Right lobe of liver (tissue), 6 donors: ENCODE results near the gene ERMAP. TPM values are rescaled to one million over a fixed set of nuclear protein-coding genes. Genes with fewer than 3 reads are reported as not detected.

Source experiments
- ATAC-seq, 4 donors: fragments of 200-7000 bp; cut with Tn5 transposase; one replicate each; pipeline ENCODE4 v1.9.1; 2020; ENCODE audit warnings: mild to moderate bottlenecking in 4 of 4, moderate library complexity in 4 of 4
- DNase-seq, 3 donors: peaks; one replicate each; pipeline ENCODE4 v3.0.0-alpha.2; 2020
- H3K27ac ChIP-seq, 3 donors: fragments of 200-600 bp; one replicate each; pipeline ENCODE4 v1.8.0; 2022
- H3K27me3 ChIP-seq, 2 donors: fragments of 200-600 bp; one replicate each; pipeline ENCODE4 v1.8.0; 2022
- H3K36me3 ChIP-seq, 4 donors: fragments of 200-600 bp; sonication (generic) in 1 of 4; one replicate each; pipeline versions ENCODE4 v1.5.1 to v1.8.0; 2017 to 2022; ENCODE audit warnings: control low read depth in 1 of 4
- H3K4me1 ChIP-seq, 4 donors: fragments of 200-600 bp; sonication (generic) in 1 of 4; one replicate each; pipeline versions ENCODE4 v1.5.1 to v1.8.0; 2017 to 2022; ENCODE audit warnings: control low read depth in 1 of 4
- H3K4me3 ChIP-seq, 3 donors: fragments of 200-600 bp; one replicate each; pipeline ENCODE4 v1.8.0; 2022
- H3K9me3 ChIP-seq, 4 donors: fragments of 200-600 bp; sonication (generic) in 1 of 4; one replicate each; pipeline versions ENCODE4 v1.5.1 to v1.8.0; 2017 to 2022; ENCODE audit warnings: control low read depth in 1 of 4
- CTCF ChIP-seq, 4 donors: fragments of 200-600 bp in 3 of 4; fragments of 450-650 bp in 1 of 4; IDR thresholded peaks; one replicate each; pipeline versions ENCODE4 v1.5.1 to v1.8.0; 2016 to 2022; ENCODE audit warnings: antibody characterized with exemption in 4 of 4, mild to moderate bottlenecking in 2 of 4
- POLR2A ChIP-seq: fragments of 450-650 bp; IDR thresholded peaks from one replicate; pipeline ENCODE4 v1.6.1; 2017; ENCODE audit warnings: antibody characterized with exemption, mild to moderate bottlenecking
- WGBS: methylation state at CpG from one replicate; pipeline ENCODE4 v1.1.6; 2018; ENCODE audit warnings: low coverage, low lambda C conversion rate; ENCODE audit not compliant: insufficient coverage; ENCODE audit errors: missing lambda C conversion rate; 5-methylcytosine and 5-hydroxymethylcytosine counted together
- intact Hi-C, 2 donors: fragments of 100-400 bp; cut with DNase I; formaldehyde crosslinking; loops; one replicate each; pipeline versions ENCODE4 v1.11.2 to v1.14.1; 2022
- total RNA-seq, 6 experiments: library from RNA; depleted of rRNA in 2 of 6; stranded (reverse); fragments of >200 nt in 2 of 6; fragmentation: NEBNext Ultra II Directional in 3 of 6; extraction: Animal tissue kit (Norgen Biotek cat#: 25700) in 3 of 6; gene quantifications; one replicate each; pipeline versions ENCODE4 v1.1.0 to v1.2.4, GENCODE V29; 2016 to 2023
- donor health status: DM: no; HTN: yes; CAD: no.
- donor health status: DM: no; HTN: no; CAD: no.
- donor health status: DM: no; HTN: no; CAD: no.
- donor health status: DM: no; HTN: yes; CAD: no.
- donor health status: DM: no; HTN: yes; CAD: no.

The ERMAP gene
- total RNA-seq, 6 experiments from 2014 or later = 6.6 to 16.2 (median 13.9) TPM

DNA sequence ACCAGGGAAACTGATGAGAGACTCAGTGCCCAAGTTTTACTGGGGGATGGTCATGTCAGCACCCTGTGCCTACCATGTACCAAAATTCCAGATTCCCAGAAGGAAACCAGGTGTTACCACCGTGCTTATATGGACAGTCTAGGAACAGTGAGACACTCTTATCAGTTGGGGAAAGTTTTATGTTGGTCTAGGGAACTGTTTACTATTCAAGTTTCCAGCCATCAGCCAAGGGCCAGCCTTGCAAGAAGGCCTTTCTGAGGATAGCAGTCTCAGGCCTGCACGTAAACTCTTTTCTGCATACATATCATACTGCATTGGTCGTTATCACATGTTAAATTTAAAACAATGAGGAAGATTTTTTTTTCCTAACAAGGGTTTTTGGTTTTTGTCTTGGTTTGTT, 19.5 kb upstream of the ERMAP start:
- Histone ChIP-seq H3K4me1 (no peaks in the 10 kb centered on the region), H3K4me3 (no peak overlapping the region), H3K9me3 (no peaks in the 10 kb centered on the region), H3K36me3 (no peaks in the 10 kb centered on the region), H3K27me3 (no peaks in the 10 kb centered on the region), H3K27ac (no peak overlapping the region)
- 85% methylated on average over 3 of the region's 3 CpGs for WGBS
- no peak for TF ChIP-seq POLR2A
- TF ChIP-seq CTCF (IDR thresholded peaks at IDR 0.05) = no peak
- ATAC-seq (no peak), DNase-seq (no peak)
- intact Hi-C loops = no loop called here

GRCh38 chr1:42797979-42798378, 18.9 kb upstream of the ERMAP start:
- no peaks in the 10 kb centered on the region for H3K36me3 ChIP-seq
- no peaks in the 10 kb centered on the region for H3K4me1 ChIP-seq
- WGBS = 84% methylated on average over 4 of the region's 5 CpGs
- no peaks in the 10 kb centered on the region for H3K9me3 ChIP-seq
- ATAC-seq (no peak), DNase-seq (no peak)
- no peak overlapping the region for H3K4me3 ChIP-seq
- intact Hi-C loops = no loop called here
- no peaks in the 10 kb centered on the region for H3K27me3 ChIP-seq
- TF ChIP-seq POLR2A (no peak), CTCF (IDR thresholded peaks at IDR 0.05) (no peak)
- no peak overlapping the region for H3K27ac ChIP-seq

DNA sequence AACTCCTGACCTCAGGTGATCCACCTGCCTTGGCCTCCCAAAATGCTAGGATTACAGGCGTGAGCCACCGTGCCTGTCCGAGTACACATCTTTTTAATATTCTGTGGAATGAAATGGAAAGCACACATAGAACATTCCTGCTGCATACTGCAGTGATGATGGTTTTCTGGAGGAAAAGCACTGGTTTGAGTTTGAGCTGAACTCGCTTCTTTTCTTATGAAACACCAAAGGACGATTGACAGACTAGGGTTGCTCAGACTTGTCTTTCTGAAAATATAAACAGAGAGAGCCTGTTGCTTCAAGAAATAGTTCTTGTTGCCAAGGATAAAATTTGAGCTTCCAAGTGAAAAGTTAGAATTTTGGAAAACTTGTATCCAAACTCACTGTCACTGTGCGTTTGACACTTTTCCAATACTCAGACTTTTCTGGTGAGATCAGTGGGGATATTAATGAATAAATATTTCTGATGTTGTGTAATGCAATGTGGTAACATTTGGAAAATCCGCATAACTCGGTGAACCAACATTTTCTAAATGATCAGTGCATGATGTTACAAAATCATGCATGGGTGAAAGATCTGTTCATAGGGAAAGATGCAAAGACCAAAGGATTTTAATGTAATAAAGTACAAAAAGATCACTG, 15.0 kb upstream of the ERMAP start:
- no peaks in the 10 kb centered on the region for H3K4me1 ChIP-seq
- 64% methylated on average over 6 of the region's 8 CpGs for WGBS
- H3K9me3 ChIP-seq = no peaks in the 10 kb centered on the region
- H3K4me3 ChIP-seq = no peak overlapping the region
- intact Hi-C loops = no loop called here
- H3K27ac ChIP-seq = no peak overlapping the region
- H3K36me3 ChIP-seq = no peaks in the 10 kb centered on the region
- DNase-seq = no peak
- H3K27me3 ChIP-seq = no peaks in the 10 kb centered on the region
- no peak for TF ChIP-seq CTCF (IDR thresholded peaks at IDR 0.05)
- no peak for TF ChIP-seq POLR2A
- ATAC-seq = no peak

DNA sequence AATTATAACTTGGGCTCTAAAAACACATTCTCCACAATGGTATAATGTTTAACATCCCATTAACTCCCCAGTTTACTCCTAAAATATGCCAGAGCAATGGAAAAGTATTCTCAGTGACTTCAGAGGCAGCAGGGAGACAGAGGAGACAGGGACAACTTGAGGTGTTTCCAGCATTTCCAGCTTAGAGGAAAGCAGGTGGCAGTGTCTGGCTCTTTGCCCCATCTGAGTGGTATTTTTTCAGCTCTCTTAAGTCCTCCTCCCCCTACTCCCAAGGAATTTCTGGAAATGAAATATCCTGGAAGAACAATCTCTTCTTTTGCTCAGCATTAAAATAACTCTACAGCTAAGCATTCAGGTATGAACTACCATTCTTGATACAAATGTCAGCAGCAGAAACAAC, 10.8 kb upstream of the ERMAP start:
- intact Hi-C loops = no loop called here
- H3K4me1 ChIP-seq = no peaks in the 10 kb centered on the region
- H3K4me3 ChIP-seq = no peak overlapping the region
- no peaks in the 10 kb centered on the region for H3K9me3 ChIP-seq
- DNase-seq (no peak), ATAC-seq (no peak)
- TF ChIP-seq CTCF (IDR thresholded peaks at IDR 0.05) (no peak), POLR2A (no peak)
- no peaks in the 10 kb centered on the region for H3K27me3 ChIP-seq
- no peak overlapping the region for H3K27ac ChIP-seq
- no peaks in the 10 kb centered on the region for H3K36me3 ChIP-seq

GRCh38 chr1:42806593-42806992, 10.3 kb upstream of the ERMAP start:
- no peaks in the 10 kb centered on the region for H3K4me1 ChIP-seq
- H3K27ac ChIP-seq = no peak overlapping the region
- H3K4me3 ChIP-seq = no peak overlapping the region
- ATAC-seq (no peak), DNase-seq (no peak)
- no peaks in the 10 kb centered on the region for H3K27me3 ChIP-seq
- whole genome bisulfite sequencing = 72% methylated on average over 4 of the region's 5 CpGs
- TF ChIP-seq POLR2A = no peak
- no peak for TF ChIP-seq CTCF (IDR thresholded peaks at IDR 0.05)
- H3K9me3 ChIP-seq = no peaks in the 10 kb centered on the region
- no peaks in the 10 kb centered on the region for H3K36me3 ChIP-seq
- intact Hi-C loops = no loop called here
